A673 (cell line): ENCODE results near the gene SURF1.

Source experiments
- EZH2 ChIP-seq: fragments of 200-600 bp; sonication (generic); IDR thresholded peaks from 2 replicates; pipeline ENCODE4 v1.6.1; 2017; ENCODE audit warnings: borderline replicate concordance, low read depth, mild to moderate bottlenecking, mixed read lengths, antibody characterized with exemption, low read length; ENCODE audit not compliant: poor library complexity, severe bottlenecking
- TF ChIP-seq, protein P1 (sequence below): fragments of 300-800, 200-600 bp; sonication (generic); conservative IDR thresholded peaks from 2 replicates; pipeline ENCODE4 v1.5.1; 2017; ENCODE audit warnings: low read depth, mild to moderate bottlenecking, antibody characterized with exemption, low read length, moderate library complexity, mixed read lengths

DNA sequence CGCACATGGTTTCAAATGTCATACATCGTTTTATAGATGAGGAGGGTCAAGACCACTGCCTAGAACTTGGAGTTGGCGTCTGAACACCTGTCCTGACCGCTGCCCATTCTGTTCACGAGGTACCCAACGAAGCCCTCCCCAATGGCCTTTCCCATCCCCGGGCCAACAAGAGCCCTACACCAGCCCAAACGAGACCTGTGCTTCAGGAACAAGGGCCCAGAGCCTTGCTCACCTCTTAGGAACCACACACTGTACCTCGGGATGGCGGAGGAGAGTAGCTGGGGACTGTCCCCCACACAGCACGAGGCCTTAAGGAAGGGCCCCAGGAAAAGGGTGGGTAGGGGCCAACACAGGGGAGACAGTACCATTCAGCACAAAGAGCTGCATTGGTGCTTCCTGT is 23.3 kb downstream of the SURF1 start:
- TF ChIP-seq EZH2: no peak
- TF ChIP-seq, protein P1, sequence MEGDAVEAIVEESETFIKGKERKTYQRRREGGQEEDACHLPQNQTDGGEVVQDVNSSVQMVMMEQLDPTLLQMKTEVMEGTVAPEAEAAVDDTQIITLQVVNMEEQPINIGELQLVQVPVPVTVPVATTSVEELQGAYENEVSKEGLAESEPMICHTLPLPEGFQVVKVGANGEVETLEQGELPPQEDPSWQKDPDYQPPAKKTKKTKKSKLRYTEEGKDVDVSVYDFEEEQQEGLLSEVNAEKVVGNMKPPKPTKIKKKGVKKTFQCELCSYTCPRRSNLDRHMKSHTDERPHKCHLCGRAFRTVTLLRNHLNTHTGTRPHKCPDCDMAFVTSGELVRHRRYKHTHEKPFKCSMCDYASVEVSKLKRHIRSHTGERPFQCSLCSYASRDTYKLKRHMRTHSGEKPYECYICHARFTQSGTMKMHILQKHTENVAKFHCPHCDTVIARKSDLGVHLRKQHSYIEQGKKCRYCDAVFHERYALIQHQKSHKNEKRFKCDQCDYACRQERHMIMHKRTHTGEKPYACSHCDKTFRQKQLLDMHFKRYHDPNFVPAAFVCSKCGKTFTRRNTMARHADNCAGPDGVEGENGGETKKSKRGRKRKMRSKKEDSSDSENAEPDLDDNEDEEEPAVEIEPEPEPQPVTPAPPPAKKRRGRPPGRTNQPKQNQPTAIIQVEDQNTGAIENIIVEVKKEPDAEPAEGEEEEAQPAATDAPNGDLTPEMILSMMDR: no peak
